Gastroesophageal sphincter (tissue), 4 donors: ENCODE measurements around the gene ALPG. TPM values are rescaled to one million over a fixed set of nuclear protein-coding genes. Genes with fewer than 3 reads are reported as not detected.
"Not testable (repeated sequence)": the region's sequence is repeated elsewhere in the genome, so short reads cannot be mapped to it uniquely, and the experiment has no call there.

ENCODE experiments used
- ATAC-seq: fragments of 150-250 bp; one replicate; pipeline ENCODE4 v1.9.1; 2016; ENCODE audit warnings: mild to moderate bottlenecking, moderate library complexity
- H3K27ac ChIP-seq, 4 donors: fragments of 200-600 bp; sonication (generic) in 3 of 4; 1 replicate in 3 of 4; 2 replicates in 1 of 4; pipeline ENCODE4 v1.5.1; 2016 to 2019
- H3K27me3 ChIP-seq: fragments of 200-600 bp; sonication (generic); one replicate; pipeline ENCODE4 v1.5.1; 2019
- H3K36me3 ChIP-seq, 2 donors: fragments of 200-600 bp; sonication (generic); one replicate each; pipeline ENCODE4 v1.5.1; 2019; ENCODE audit warnings: control low read depth in 1 of 2
- H3K4me1 ChIP-seq, 3 donors: fragments of 200-600 bp; sonication (generic); 1 replicate in 2 of 3; 2 replicates in 1 of 3; pipeline ENCODE4 v1.5.1; 2016 to 2019; ENCODE audit warnings: control low read depth in 2 of 3
- H3K4me3 ChIP-seq, 2 donors: fragments of 200-600 bp; sonication (generic); one replicate each; pipeline ENCODE4 v1.5.1; 2019; ENCODE audit warnings: mild to moderate bottlenecking in 1 of 2, moderate library complexity in 1 of 2
- H3K9me3 ChIP-seq, 3 donors: fragments of 200-600 bp; sonication (generic); one replicate each; pipeline ENCODE4 v1.5.1; 2017 to 2019; ENCODE audit warnings: control low read depth in 2 of 3
- CTCF ChIP-seq, 4 experiments: fragments of 200-600 bp in 2 of 4; fragments of 450-650 bp in 2 of 4; sonication (generic) in 1 of 4; IDR thresholded peaks; one replicate each; pipeline ENCODE4 v1.5.1; 2017 to 2019; ENCODE audit warnings: antibody characterized with exemption in 4 of 4, mild to moderate bottlenecking in 2 of 4, moderate library complexity in 2 of 4
- EP300 ChIP-seq: sonication (generic); formaldehyde crosslinking; IDR thresholded peaks from one replicate; pipeline ENCODE4 v1.6.1; 2017; ENCODE audit warnings: antibody characterized with exemption, mild to moderate bottlenecking
- POLR2A ChIP-seq, 2 donors: fragments of 450-650 bp; IDR thresholded peaks; one replicate each; pipeline ENCODE4 v1.6.1; 2017; ENCODE audit warnings: antibody characterized with exemption in 2 of 2, mild to moderate bottlenecking in 2 of 2, moderate library complexity in 1 of 2
- POLR2AphosphoS5 ChIP-seq: sonication (generic); formaldehyde crosslinking; IDR thresholded peaks from one replicate; pipeline ENCODE4 v1.6.1; 2017; ENCODE audit warnings: antibody characterized with exemption
- WGBS, 2 donors: methylation state at CpG; one replicate each; pipeline ENCODE4 v1.1.5; 2018; ENCODE audit warnings: low coverage in 1 of 2; 5-methylcytosine and 5-hydroxymethylcytosine counted together
- total RNA-seq, 4 donors: library from RNA; depleted of rRNA; stranded (reverse); fragments of >200 nt; gene quantifications; one replicate each; pipeline ENCODE4 v1.1.0, GENCODE V29; 2016

ALPG gene
- total RNA-seq, 4 donors from 2014 or later = not detected

- Histone ChIP-seq H3K4me1 (peaks cover 0 to 25% (median 3%) of the 10 kb centered on the region in 3 donors), H3K36me3 (no peaks in the 10 kb centered on the region), H3K4me3 (no peak overlapping the region), H3K9me3 (no peaks in the 10 kb centered on the region), H3K27me3 (peaks cover 87% of the 10 kb centered on the region), H3K27ac (no peak overlapping the region)
- ATAC-seq = no peak
- TF ChIP-seq POLR2A (IDR thresholded peaks at IDR 0.05) = no peak
- no peak for TF ChIP-seq CTCF (IDR thresholded peaks at IDR 0.05)
- no peak for TF ChIP-seq POLR2AphosphoS5
- no peak for TF ChIP-seq EP300
- WGBS, 2 donors = 9 to 33% methylated on average over 1 to 3 of the region's 3 CpGs
Measured at GRCh38 chr2:232390661-232391060, 16.0 kb upstream of the ALPG start.

- ATAC-seq = no peak
- H3K4me3 ChIP-seq = no peak overlapping the region
- no peaks in the 10 kb centered on the region for H3K9me3 ChIP-seq
- 80 to 94% methylated on average over 7 to 8 of the region's 8 CpGs for WGBS, 2 donors
- no peaks in the 10 kb centered on the region for H3K36me3 ChIP-seq
- H3K27me3 ChIP-seq = peaks cover 67% of the 10 kb centered on the region
- peaks cover 0 to under 1% (median 0%) of the 10 kb centered on the region in 3 donors for H3K4me1 ChIP-seq
- TF ChIP-seq EP300 (no peak), CTCF (IDR thresholded peaks at IDR 0.05) (no peak), POLR2AphosphoS5 (no peak), POLR2A (IDR thresholded peaks at IDR 0.05) (no peak)
- H3K27ac ChIP-seq = no peak overlapping the region
Measured at GRCh38 chr2:232393556-232393955, 13.1 kb upstream of the ALPG start.

- WGBS, 2 donors = 77 to 90% methylated on average over 2 to 4 of the region's 7 CpGs
- not testable (repeated sequence) for ATAC-seq, H3K9me3 ChIP-seq, H3K4me1 ChIP-seq, H3K4me3 ChIP-seq, H3K36me3 ChIP-seq, H3K27ac ChIP-seq
- H3K27me3 ChIP-seq = peaks cover 62% of the 10 kb centered on the region
Measured at GRCh38 chr2:232394431-232394830, 12.2 kb upstream of the ALPG start.

GRCh38 chr2:232395586-232395985 is 11.1 kb upstream of the ALPG start:
- TF ChIP-seq POLR2AphosphoS5 (no peak), POLR2A (IDR thresholded peaks at IDR 0.05) (no peak), CTCF (IDR thresholded peaks at IDR 0.05) (no peak), EP300 (no peak)
- no peak for ATAC-seq
- Histone ChIP-seq H3K4me3 (no peak overlapping the region), H3K27ac (no peak overlapping the region), H3K27me3 (peaks cover 62% of the 10 kb centered on the region), H3K36me3 (no peaks in the 10 kb centered on the region), H3K4me1 (no peaks in the 10 kb centered on the region), H3K9me3 (no peaks in the 10 kb centered on the region)
- WGBS, 2 donors = 56% methylated on average over 1 of the region's 1 CpG; no CpG with 5 or more reads in 1 of the 2 donors

GRCh38 chr2:232396683-232397082 is 10.0 kb upstream of the ALPG start:
- TF ChIP-seq POLR2A (IDR thresholded peaks at IDR 0.05) (no peak), CTCF (IDR thresholded peaks at IDR 0.05) (no peak), EP300 (no peak), POLR2AphosphoS5 (no peak)
- 73 to 76% methylated on average over 2 of the region's 2 CpGs for WGBS, 2 donors
- Histone ChIP-seq H3K36me3 (no peaks in the 10 kb centered on the region), H3K27me3 (peaks cover 62% of the 10 kb centered on the region), H3K4me3 (no peak overlapping the region), H3K9me3 (no peaks in the 10 kb centered on the region), H3K27ac (no peak overlapping the region), H3K4me1 (no peaks in the 10 kb centered on the region)
- no peak for ATAC-seq
